Stimulated activated naive B cell treated with anti-CD40 and anti-IgM and Interleukin-4, amounts not matched to agents 10 μg/mL and 1 μg/mL and 100 μg/mL, for 72 hours (primary cell): ENCODE results near the gene GRIK1.

Experiments
- ATAC-seq, 2 donors: fragments of 150-1000 bp; cut with Tn5 transposase; replicated peaks; 2 replicates each; pipeline ENCODE4 v1.10.0; 2021; ENCODE audit warnings: moderate library complexity in 1 of 2
- DNase-seq: peaks from one replicate; pipeline ENCODE4 v3.0.0; 2021
- H3K27ac Mint-ChIP-seq: one replicate; pipeline ENCODE4 v1.8.0; 2022; ENCODE audit warnings: mild to moderate bottlenecking, mixed read lengths
- H3K27me3 Mint-ChIP-seq, 2 donors: one replicate each; pipeline ENCODE4 v1.8.0; 2022; ENCODE audit warnings: mixed read lengths in 2 of 2
- H3K36me3 Mint-ChIP-seq, 2 donors: one replicate each; pipeline ENCODE4 v1.8.0; 2022; ENCODE audit warnings: mixed read lengths in 2 of 2, mild to moderate bottlenecking in 1 of 2
- H3K4me1 Mint-ChIP-seq, 2 donors: one replicate each; pipeline ENCODE4 v1.8.0; 2022; ENCODE audit warnings: mixed read lengths in 2 of 2, mild to moderate bottlenecking in 1 of 2
- H3K4me3 Mint-ChIP-seq, 2 donors: one replicate each; pipeline ENCODE4 v1.8.0; 2022; ENCODE audit warnings: mild to moderate bottlenecking in 2 of 2, mixed read lengths in 2 of 2, moderate library complexity in 1 of 2
- H3K9me3 Mint-ChIP-seq, 2 donors: one replicate each; pipeline ENCODE4 v1.8.0; 2022; ENCODE audit warnings: mixed read lengths in 2 of 2, mild to moderate bottlenecking in 1 of 2

GRIK1 gene

GRCh38 chr21:29829564-29830275 lies 110.1 kb downstream of the GRIK1 start:
- Mint-ChIP-seq H3K36me3 (peaks cover 0 to 2% of the 10 kb centered on the region in 2 donors), H3K4me3 (no peak overlapping the region), H3K27me3 (peaks cover 0 to 7% of the 10 kb centered on the region in 2 donors), H3K27ac (no peak overlapping the region), H3K9me3 (peaks cover 11 to 18% of the 10 kb centered on the region in 2 donors), H3K4me1 (no peaks in the 10 kb centered on the region)
- DNase-seq, result no peak
- ATAC-seq, result no peak

- no peak overlapping the region for H3K27ac Mint-ChIP-seq
- H3K4me1 Mint-ChIP-seq, result no peaks in the 10 kb centered on the region
Observed at GRCh38 chr21:29827647-29828046, 112.1 kb downstream of the GRIK1 start.

GRCh38 chr21:29827236-29827635 lies 112.6 kb downstream of the GRIK1 start:
- no peak overlapping the region for H3K4me3 Mint-ChIP-seq
- peaks cover 9 to 14% of the 10 kb centered on the region in 2 donors for H3K9me3 Mint-ChIP-seq
- H3K4me1 Mint-ChIP-seq, result no peaks in the 10 kb centered on the region
- ATAC-seq (no peak), DNase-seq (no peak)
- peaks cover 0 to 2% of the 10 kb centered on the region in 2 donors for H3K36me3 Mint-ChIP-seq
- no peak overlapping the region for H3K27ac Mint-ChIP-seq
- peaks cover 0 to 7% of the 10 kb centered on the region in 2 donors for H3K27me3 Mint-ChIP-seq

More at GRCh38 chr21:29827647-29828046, 112.1 kb downstream of the GRIK1 start:
- H3K27me3 Mint-ChIP-seq, result peaks cover 0 to 7% of the 10 kb centered on the region in 2 donors
- no peak for DNase-seq
- no peak overlapping the region for H3K4me3 Mint-ChIP-seq
- peaks cover 0 to 2% of the 10 kb centered on the region in 2 donors for H3K36me3 Mint-ChIP-seq
- peaks cover 11 to 15% of the 10 kb centered on the region in 2 donors for H3K9me3 Mint-ChIP-seq
- ATAC-seq, result no peak

- H3K27ac Mint-ChIP-seq, result no peak overlapping the region
- H3K27me3 Mint-ChIP-seq, result peaks cover 0 to under 1% of the 10 kb centered on the region in 2 donors
- no peaks in the 10 kb centered on the region for H3K4me1 Mint-ChIP-seq
- ATAC-seq (no peak), DNase-seq (no peak)
- H3K4me3 Mint-ChIP-seq, result no peak overlapping the region
- peaks cover 3 to 6% of the 10 kb centered on the region in 2 donors for H3K9me3 Mint-ChIP-seq
- H3K36me3 Mint-ChIP-seq, result no peaks in the 10 kb centered on the region
Observed at GRCh38 chr21:29826386-29826785, 113.4 kb downstream of the GRIK1 start.

GRCh38 chr21:29825936-29826335 lies 113.9 kb downstream of the GRIK1 start:
- Mint-ChIP-seq H3K9me3 (peaks cover 3 to 4% of the 10 kb centered on the region in 2 donors), H3K4me1 (no peaks in the 10 kb centered on the region), H3K36me3 (no peaks in the 10 kb centered on the region), H3K27me3 (no peaks in the 10 kb centered on the region), H3K4me3 (no peak overlapping the region), H3K27ac (no peak overlapping the region)
- ATAC-seq, result no peak
- DNase-seq, result no peak

- ATAC-seq (no peak), DNase-seq (no peak)
- no peak overlapping the region for H3K4me3 Mint-ChIP-seq
- H3K27me3 Mint-ChIP-seq, result no peaks in the 10 kb centered on the region
- H3K4me1 Mint-ChIP-seq, result no peaks in the 10 kb centered on the region
- H3K9me3 Mint-ChIP-seq, result peaks cover 3 to 4% of the 10 kb centered on the region in 2 donors
- H3K36me3 Mint-ChIP-seq, result no peaks in the 10 kb centered on the region
- H3K27ac Mint-ChIP-seq, result no peak overlapping the region
Observed at GRCh38 chr21:29825345-29825744, 114.5 kb downstream of the GRIK1 start.

- H3K4me3 Mint-ChIP-seq, result no peak overlapping the region
- DNase-seq (no peak), ATAC-seq (no peak)
- no peaks in the 10 kb centered on the region for H3K4me1 Mint-ChIP-seq
- H3K9me3 Mint-ChIP-seq, result no peaks in the 10 kb centered on the region
- no peaks in the 10 kb centered on the region for H3K27me3 Mint-ChIP-seq
- no peaks in the 10 kb centered on the region for H3K36me3 Mint-ChIP-seq
- H3K27ac Mint-ChIP-seq, result no peak overlapping the region
Observed at GRCh38 chr21:29822064-29822463, 117.7 kb downstream of the GRIK1 start.

- Mint-ChIP-seq H3K36me3 (no peaks in the 10 kb centered on the region), H3K27me3 (no peaks in the 10 kb centered on the region), H3K4me3 (no peak overlapping the region), H3K27ac (no peak overlapping the region), H3K4me1 (no peaks in the 10 kb centered on the region), H3K9me3 (no peaks in the 10 kb centered on the region)
- no peak for DNase-seq
- ATAC-seq, result no peak
Observed at GRCh38 chr21:29821230-29821629, 118.6 kb downstream of the GRIK1 start.

- H3K4me3 Mint-ChIP-seq, result no peak overlapping the region
- H3K36me3 Mint-ChIP-seq, result no peaks in the 10 kb centered on the region
- ATAC-seq, result no peak
Observed at GRCh38 chr21:29819675-29820326, 120.0 kb downstream of the GRIK1 start.

GRCh38 chr21:29818383-29818921 lies 121.3 kb downstream of the GRIK1 start:
- no peak for ATAC-seq
- H3K4me3 Mint-ChIP-seq, result no peak overlapping the region
- no peaks in the 10 kb centered on the region for H3K9me3 Mint-ChIP-seq
- H3K4me1 Mint-ChIP-seq, result no peaks in the 10 kb centered on the region
- DNase-seq, result no peak
- peaks cover 0 to 3% of the 10 kb centered on the region in 2 donors for H3K27me3 Mint-ChIP-seq
- no peaks in the 10 kb centered on the region for H3K36me3 Mint-ChIP-seq
- no peak overlapping the region for H3K27ac Mint-ChIP-seq

More at GRCh38 chr21:29819675-29820326, 120.0 kb downstream of the GRIK1 start:
- no peaks in the 10 kb centered on the region for H3K9me3 Mint-ChIP-seq
- no peaks in the 10 kb centered on the region for H3K27me3 Mint-ChIP-seq
- H3K27ac Mint-ChIP-seq, result no peak overlapping the region
- no peaks in the 10 kb centered on the region for H3K4me1 Mint-ChIP-seq
- no peak for DNase-seq

- peaks cover 0 to 3% of the 10 kb centered on the region in 2 donors for H3K27me3 Mint-ChIP-seq
- no peaks in the 10 kb centered on the region for H3K4me1 Mint-ChIP-seq
- H3K27ac Mint-ChIP-seq, result no peak overlapping the region
- H3K4me3 Mint-ChIP-seq, result no peak overlapping the region
- DNase-seq (no peak), ATAC-seq (no peak)
- no peaks in the 10 kb centered on the region for H3K9me3 Mint-ChIP-seq
- no peaks in the 10 kb centered on the region for H3K36me3 Mint-ChIP-seq
Observed at GRCh38 chr21:29817450-29817849, 122.3 kb downstream of the GRIK1 start.

GRCh38 chr21:29812947-29813346 lies 126.8 kb downstream of the GRIK1 start:
- ATAC-seq, result no peak
- Mint-ChIP-seq H3K27ac (no peak overlapping the region), H3K27me3 (peaks cover 0 to 8% of the 10 kb centered on the region in 2 donors), H3K36me3 (no peaks in the 10 kb centered on the region), H3K4me3 (no peak overlapping the region), H3K4me1 (no peaks in the 10 kb centered on the region), H3K9me3 (no peaks in the 10 kb centered on the region)
- DNase-seq, result no peak

GRCh38 chr21:29810871-29811270 lies 128.9 kb downstream of the GRIK1 start:
- Mint-ChIP-seq H3K27ac (no peak overlapping the region), H3K36me3 (no peaks in the 10 kb centered on the region), H3K9me3 (no peaks in the 10 kb centered on the region), H3K27me3 (peaks cover 0 to 8% of the 10 kb centered on the region in 2 donors), H3K4me3 (no peak overlapping the region), H3K4me1 (no peaks in the 10 kb centered on the region)
- ATAC-seq (no peak), DNase-seq (no peak)

- H3K4me1 Mint-ChIP-seq, result no peaks in the 10 kb centered on the region
- no peaks in the 10 kb centered on the region for H3K36me3 Mint-ChIP-seq
- H3K27me3 Mint-ChIP-seq, result peaks cover 0 to 5% of the 10 kb centered on the region in 2 donors
- ATAC-seq, result no peak
- no peak for DNase-seq
- H3K27ac Mint-ChIP-seq, result no peak overlapping the region
- no peaks in the 10 kb centered on the region for H3K9me3 Mint-ChIP-seq
- no peak overlapping the region for H3K4me3 Mint-ChIP-seq
Observed at GRCh38 chr21:29808153-29808552, 131.6 kb downstream of the GRIK1 start.

GRCh38 chr21:29805105-29805504 lies 134.7 kb downstream of the GRIK1 start:
- Mint-ChIP-seq H3K4me1 (no peaks in the 10 kb centered on the region), H3K9me3 (peaks cover 0 to 2% of the 10 kb centered on the region in 2 donors), H3K27ac (no peak overlapping the region), H3K36me3 (no peaks in the 10 kb centered on the region), H3K4me3 (no peak overlapping the region), H3K27me3 (peaks cover 0 to 6% of the 10 kb centered on the region in 2 donors)
- DNase-seq, result no peak
- ATAC-seq, result no peak
